ENCODE measurements around the gene HSF4.

HSF4 gene

DNA sequence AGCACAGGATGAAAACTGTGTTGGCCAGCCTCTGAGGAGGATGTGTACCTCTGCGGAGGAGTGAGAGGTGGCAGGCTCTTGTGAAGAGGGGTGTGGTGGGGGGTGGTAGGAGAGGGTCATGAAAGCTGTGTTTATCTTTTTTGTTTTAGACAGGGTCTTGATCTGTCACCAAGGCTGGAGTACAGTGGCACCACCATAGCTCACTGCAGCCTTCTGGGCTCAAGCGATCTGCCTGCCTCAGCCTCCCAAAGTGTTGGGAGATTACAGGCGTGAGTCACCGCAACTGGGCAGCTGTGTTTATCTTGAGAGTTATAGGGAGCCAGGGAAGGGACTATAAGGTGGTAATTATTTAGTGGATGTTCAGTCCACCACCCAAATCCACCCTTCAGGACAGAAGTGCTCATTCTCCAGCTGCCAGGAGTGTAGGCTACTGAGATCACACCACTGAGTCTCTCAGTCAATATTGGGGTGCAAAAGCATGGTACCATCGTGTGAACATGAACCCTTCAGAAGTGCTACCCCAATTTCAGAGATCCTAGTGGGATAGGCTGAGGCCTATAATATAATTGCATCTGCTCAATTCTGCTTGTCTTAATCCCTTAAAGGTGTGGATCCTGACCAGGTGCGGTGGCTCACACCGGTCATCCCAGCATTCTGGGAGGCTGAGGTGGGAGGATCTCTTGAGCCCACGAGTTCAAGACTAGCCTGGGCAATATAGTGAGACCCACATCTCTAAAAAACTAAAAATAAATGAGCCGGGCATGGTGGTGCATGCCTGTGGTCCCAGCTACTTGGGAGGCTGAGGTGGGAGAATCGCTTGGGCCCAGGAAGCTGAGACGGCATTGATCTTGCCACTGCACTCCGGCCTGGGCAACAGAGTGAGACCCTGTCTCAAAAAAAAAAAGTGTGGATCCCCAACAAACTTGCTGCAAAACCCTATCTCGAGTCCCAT lies 26.2 kb downstream of the HSF4 start:
- no peak for DNase-seq (ENCODE audit: low read depth, low spot score)
- no peak for TF ChIP-seq EZH2 (IDR thresholded peaks at IDR 0.05)
- TF ChIP-seq POLR2AphosphoS5 (IDR thresholded peaks at IDR 0.05; ENCODE audit: borderline replicate concordance, low read depth, low read length) = no peak
- no peak for TF ChIP-seq FOXP2 (optimal IDR thresholded peaks at IDR 0.05; ENCODE audit: control extremely low read depth, extremely low read length, insufficient read depth)
- Histone ChIP-seq H3K27ac (no peak overlapping the region), H3K36me3 (ENCODE audit: insufficient read depth, low read length) (peaks cover 15% of the 10 kb centered on the region; the same call in 1 of the 2 replicates), H3K9me3 (ENCODE audit: low read depth, low read length) (no peaks in the 10 kb centered on the region), H3K4me3 (no peak overlapping the region), H3K9ac (ENCODE audit: insufficient read length) (no peak overlapping the region)

DNA sequence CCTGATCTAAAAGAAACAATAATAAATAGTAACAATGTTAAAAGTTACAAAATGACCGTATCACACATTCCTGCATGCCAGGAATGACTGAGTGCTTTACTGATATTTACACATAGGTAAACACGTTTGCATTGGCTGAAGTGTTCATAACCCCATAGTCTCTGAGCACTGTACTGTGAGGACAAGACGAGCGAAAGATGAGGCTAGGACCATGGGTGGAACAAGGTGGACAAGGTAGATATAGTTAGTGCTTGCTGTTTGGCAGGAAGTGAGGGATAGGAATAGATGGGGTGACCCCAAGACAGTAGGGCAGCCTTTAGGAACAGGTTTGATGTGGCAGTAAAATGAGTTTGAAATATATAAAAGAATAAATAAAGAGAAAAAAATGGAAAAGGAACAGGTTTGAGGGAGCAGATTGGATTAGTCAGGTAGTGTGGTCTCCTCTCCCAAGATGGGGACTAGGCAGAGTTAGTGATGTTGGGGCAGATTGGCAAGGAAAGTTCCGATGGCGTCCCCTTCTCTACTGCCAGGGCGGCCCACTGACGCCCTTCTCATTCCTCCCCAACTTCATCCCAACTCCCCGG lies 27.0 kb downstream of the HSF4 start:
- no peak overlapping the region for H3K27ac ChIP-seq
- peaks cover 18% of the 10 kb centered on the region; the same call in 1 of the 2 replicates for H3K36me3 ChIP-seq (ENCODE audit: insufficient read depth, low read length)
- TF ChIP-seq POLR2AphosphoS5 (IDR thresholded peaks at IDR 0.05; ENCODE audit: borderline replicate concordance, low read depth, low read length) (no peak), EZH2 (IDR thresholded peaks at IDR 0.05) (no peak), FOXP2 (optimal IDR thresholded peaks at IDR 0.05; ENCODE audit: control extremely low read depth, extremely low read length, insufficient read depth) (no peak)
- DNase-seq (ENCODE audit: low read depth, low spot score) = no peak
- peak overlapping the region; percentile 26 for H3K9ac ChIP-seq (ENCODE audit: insufficient read length)
- H3K9me3 ChIP-seq (ENCODE audit: low read depth, low read length) = no peaks in the 10 kb centered on the region
- peak overlapping the region; percentile 80 for H3K4me3 ChIP-seq

DNA sequence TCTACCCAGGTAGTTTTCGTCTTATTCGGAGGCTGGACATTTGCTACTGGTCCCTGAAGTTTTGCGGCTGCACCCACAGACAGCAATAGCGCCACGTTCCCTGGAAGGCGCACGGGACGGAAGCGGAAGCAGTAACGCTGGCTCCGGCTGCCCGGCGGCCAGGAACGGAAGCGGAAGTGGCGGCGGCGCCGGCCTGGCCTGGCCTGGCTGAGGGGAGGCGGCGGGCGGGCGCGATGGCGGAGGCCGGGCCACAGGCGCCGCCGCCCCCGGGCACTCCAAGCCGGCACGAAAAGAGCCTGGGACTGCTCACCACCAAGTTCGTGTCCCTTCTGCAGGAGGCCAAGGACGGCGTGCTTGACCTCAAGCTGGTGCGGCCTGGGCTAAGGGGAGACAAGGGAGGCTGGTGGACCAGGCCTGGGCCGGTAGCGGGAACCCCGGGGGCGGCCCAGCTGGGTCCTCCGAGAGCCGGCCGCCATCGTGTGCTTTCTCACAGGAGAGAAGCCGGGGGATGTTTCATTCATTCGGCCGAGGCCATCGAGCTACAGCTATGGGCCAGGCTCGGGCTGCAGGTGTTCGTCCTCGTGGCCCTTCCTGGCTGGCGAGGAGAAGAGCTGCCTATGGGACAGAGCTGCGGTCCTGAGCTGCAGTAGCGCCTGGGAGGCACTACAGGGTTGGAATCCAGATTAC lies 27.6 kb downstream of the HSF4 start, which contains the start of gene E2F4:
TSS of gene E2F4 (plus strand) at position 161 of the 687 bp plus-strand sequence. CDS start at position 234, 73 bp downstream.
- no peak within 1 kb of the TSS for H3K27ac ChIP-seq
- H3K4me3 ChIP-seq = peak within 1 kb of the TSS; percentile 80
- TF ChIP-seq EZH2 (IDR thresholded peaks at IDR 0.05) = no peak
- TF ChIP-seq FOXP2 (optimal IDR thresholded peaks at IDR 0.05; ENCODE audit: control extremely low read depth, extremely low read length, insufficient read depth) = no peak
- TF ChIP-seq POLR2AphosphoS5 (IDR thresholded peaks at IDR 0.05; ENCODE audit: borderline replicate concordance, low read depth, low read length) = peak; percentile 28; the same call in 1 of the 2 replicates

DNA sequence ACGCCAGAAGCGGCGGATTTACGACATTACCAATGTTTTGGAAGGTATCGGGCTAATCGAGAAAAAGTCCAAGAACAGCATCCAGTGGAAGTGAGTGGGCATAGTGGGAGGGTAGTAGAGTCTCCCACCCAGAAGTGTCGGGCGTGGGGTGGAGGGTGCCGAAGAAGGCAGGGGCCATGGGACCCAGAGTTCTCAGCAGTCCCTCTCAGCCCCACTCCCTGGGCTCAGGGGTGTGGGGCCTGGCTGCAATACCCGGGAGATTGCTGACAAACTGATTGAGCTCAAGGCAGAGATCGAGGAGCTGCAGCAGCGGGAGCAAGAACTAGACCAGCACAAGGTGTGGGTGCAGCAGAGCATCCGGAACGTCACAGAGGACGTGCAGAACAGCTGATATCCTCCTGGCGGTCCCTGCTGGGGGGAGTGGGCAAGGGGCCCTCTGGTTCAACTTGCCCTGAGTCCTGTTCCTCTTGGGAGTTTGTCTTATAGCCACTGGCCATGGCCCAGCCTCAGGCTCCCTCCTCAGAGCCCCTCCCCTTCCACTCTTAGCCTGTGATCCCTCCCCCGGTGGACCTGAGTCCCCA lies 28.3 kb downstream of the HSF4 start:
- DNase-seq (ENCODE audit: low read depth, low spot score) = no peak
- Histone ChIP-seq H3K36me3 (ENCODE audit: insufficient read depth, low read length) (peaks cover 18% of the 10 kb centered on the region; the same call in 1 of the 2 replicates), H3K9ac (ENCODE audit: insufficient read length) (peak overlapping the region; percentile 93), H3K4me3 (peak overlapping the region; percentile 80), H3K9me3 (ENCODE audit: low read depth, low read length) (no peaks in the 10 kb centered on the region), H3K27ac (no peak overlapping the region)
- no peak for TF ChIP-seq FOXP2 (optimal IDR thresholded peaks at IDR 0.05; ENCODE audit: control extremely low read depth, extremely low read length, insufficient read depth)
- TF ChIP-seq EZH2 (IDR thresholded peaks at IDR 0.05) = no peak

More for the DNA sequence above, 27.6 kb downstream of the HSF4 start, which contains the start of gene E2F4:
- no peak for DNase-seq (ENCODE audit: low read depth, low spot score)
- Histone ChIP-seq H3K36me3 (ENCODE audit: insufficient read depth, low read length) (peaks cover 18% of the 10 kb centered on the region; the same call in 1 of the 2 replicates), H3K9ac (ENCODE audit: insufficient read length) (peak within 1 kb of the TSS; percentile 93), H3K9me3 (ENCODE audit: low read depth, low read length) (no peaks in the 10 kb centered on the region)

DNA sequence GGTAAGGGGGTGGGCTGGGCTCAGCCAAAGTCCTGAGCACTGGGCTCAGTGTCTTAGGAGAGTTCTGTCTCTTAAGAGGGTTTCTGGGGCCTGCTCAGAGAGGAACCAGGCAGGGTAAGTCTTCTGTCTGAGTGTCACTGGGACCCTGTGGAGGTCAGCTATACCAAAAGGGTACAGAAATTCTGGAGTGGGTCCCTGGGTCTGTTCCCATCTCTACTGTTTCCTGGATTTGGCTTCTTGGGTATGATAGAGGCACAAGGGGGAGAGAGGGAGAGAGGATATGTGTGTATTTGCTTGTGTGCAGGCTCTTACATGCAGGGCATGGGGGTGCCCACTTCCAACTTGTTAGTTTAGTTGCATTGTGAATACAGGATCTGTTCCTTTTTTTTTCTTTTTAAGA lies 29.0 kb downstream of the HSF4 start:
- H3K9me3 ChIP-seq (ENCODE audit: low read depth, low read length) = no peaks in the 10 kb centered on the region
- H3K9ac ChIP-seq (ENCODE audit: insufficient read length) = no peak overlapping the region
- TF ChIP-seq FOXP2 (optimal IDR thresholded peaks at IDR 0.05; ENCODE audit: control extremely low read depth, extremely low read length, insufficient read depth) (no peak), POLR2AphosphoS5 (IDR thresholded peaks at IDR 0.05; ENCODE audit: borderline replicate concordance, low read depth, low read length) (no peak), EZH2 (IDR thresholded peaks at IDR 0.05) (no peak)
- H3K4me3 ChIP-seq = no peak overlapping the region; the same call in 1 of the 2 replicates
- no peak overlapping the region for H3K27ac ChIP-seq
- H3K36me3 ChIP-seq (ENCODE audit: insufficient read depth, low read length) = peaks cover 18% of the 10 kb centered on the region; the same call in 1 of the 2 replicates
- DNase-seq (ENCODE audit: low read depth, low spot score) = no peak

DNA sequence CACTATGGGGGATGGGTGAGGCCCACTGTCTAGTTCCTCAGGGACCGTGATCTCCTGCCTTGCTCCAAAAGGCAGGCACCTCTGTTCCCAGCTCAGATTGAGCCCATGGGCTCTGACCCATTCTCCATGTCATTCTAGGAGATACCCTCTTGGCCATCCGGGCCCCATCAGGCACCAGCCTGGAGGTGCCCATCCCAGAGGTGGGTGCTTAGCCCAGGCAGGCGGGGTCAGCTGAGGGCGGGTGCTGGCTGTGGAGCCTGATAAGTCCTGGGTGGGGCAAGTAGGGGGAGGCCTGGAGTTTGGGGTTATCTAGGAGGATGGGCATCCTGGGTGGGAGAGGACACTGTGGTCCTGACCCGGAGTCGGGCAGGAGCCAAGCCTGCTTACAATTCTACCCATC lies 29.7 kb downstream of the HSF4 start:
- no peak for DNase-seq (ENCODE audit: low read depth, low spot score)
- H3K36me3 ChIP-seq (ENCODE audit: insufficient read depth, low read length) = peaks cover 18% of the 10 kb centered on the region; the same call in 1 of the 2 replicates
- TF ChIP-seq FOXP2 (optimal IDR thresholded peaks at IDR 0.05; ENCODE audit: control extremely low read depth, extremely low read length, insufficient read depth) (no peak), EZH2 (IDR thresholded peaks at IDR 0.05) (no peak), POLR2AphosphoS5 (IDR thresholded peaks at IDR 0.05; ENCODE audit: borderline replicate concordance, low read depth, low read length) (no peak)
- no peak overlapping the region for H3K27ac ChIP-seq
- no peak overlapping the region for H3K9ac ChIP-seq (ENCODE audit: insufficient read length)
- H3K4me3 ChIP-seq = no peak overlapping the region
- H3K9me3 ChIP-seq (ENCODE audit: low read depth, low read length) = no peaks in the 10 kb centered on the region

DNA sequence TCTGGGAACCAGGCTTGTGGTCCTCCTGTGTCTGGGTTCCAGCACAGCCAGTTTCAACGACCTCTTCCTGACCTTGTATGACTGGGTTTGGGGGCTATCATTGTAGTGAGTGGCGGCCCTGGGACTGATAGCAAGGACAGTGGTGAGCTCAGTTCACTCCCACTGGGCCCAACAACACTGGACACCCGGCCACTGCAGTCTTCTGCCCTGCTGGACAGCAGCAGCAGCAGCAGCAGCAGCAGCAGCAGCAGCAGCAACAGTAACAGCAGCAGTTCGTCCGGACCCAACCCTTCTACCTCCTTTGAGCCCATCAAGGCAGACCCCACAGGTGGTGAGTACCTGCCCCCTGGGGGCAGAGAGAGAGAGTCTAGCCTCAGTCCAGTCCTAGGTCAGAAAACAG lies 31.1 kb downstream of the HSF4 start:
- no peak overlapping the region for H3K9ac ChIP-seq (ENCODE audit: insufficient read length)
- TF ChIP-seq EZH2 (IDR thresholded peaks at IDR 0.05) (no peak), FOXP2 (optimal IDR thresholded peaks at IDR 0.05; ENCODE audit: control extremely low read depth, extremely low read length, insufficient read depth) (no peak), POLR2AphosphoS5 (IDR thresholded peaks at IDR 0.05; ENCODE audit: borderline replicate concordance, low read depth, low read length) (no peak)
- no peak overlapping the region for H3K4me3 ChIP-seq

More for the DNA sequence above, 31.1 kb downstream of the HSF4 start:
- no peak for DNase-seq (ENCODE audit: low read depth, low spot score)
- no peak overlapping the region for H3K27ac ChIP-seq
- no peaks in the 10 kb centered on the region for H3K9me3 ChIP-seq (ENCODE audit: low read depth, low read length)
- H3K36me3 ChIP-seq (ENCODE audit: insufficient read depth, low read length) = peaks cover 18% of the 10 kb centered on the region; the same call in 1 of the 2 replicates

All from SK-N-MC (cell line).